Smooth muscle cell (in vitro differentiated cells): ENCODE results near the gene UGT1A10. TPM values are rescaled to one million over a fixed set of nuclear protein-coding genes. Genes with fewer than 3 reads are reported as not detected.

Source experiments
- DNase-seq: peaks from one replicate; lab custom pipeline; 2025; ENCODE audit not compliant: unreplicated experiment; lab: John Stamatoyannopoulos, UW
- H2AFZ ChIP-seq: fragments of 200-600 bp; sonication (generic); 2 replicates; pipeline ENCODE4 v1.6.0; 2016; ENCODE audit warnings: antibody characterized with exemption, low read depth, mild to moderate bottlenecking
- H3F3A ChIP-seq: fragments of 200-600 bp; sonication (generic); 2 replicates; pipeline ENCODE4 v1.6.0; 2017; ENCODE audit warnings: antibody characterized with exemption, low read depth
- H3K27ac ChIP-seq: fragments of 200-600 bp; sonication (generic); 2 replicates; pipeline ENCODE4 v1.5.1; 2016; ENCODE audit warnings: low read depth, mild to moderate bottlenecking
- H3K27me3 ChIP-seq: fragments of 200-600 bp; sonication (generic); 2 replicates; pipeline ENCODE4 v1.6.1; 2016; ENCODE audit warnings: low read depth, mild to moderate bottlenecking
- H3K36me3 ChIP-seq: fragments of 200-600 bp; sonication (generic); 2 replicates; pipeline ENCODE4 v1.5.1; 2016; ENCODE audit warnings: low read depth
- H3K4me1 ChIP-seq: fragments of 200-600 bp; sonication (generic); 2 replicates; pipeline ENCODE4 v1.5.1; 2016; ENCODE audit warnings: low read depth
- H3K4me2 ChIP-seq: fragments of 200-600 bp; sonication (generic); 2 replicates; pipeline ENCODE4 v1.6.0; 2016; ENCODE audit warnings: mild to moderate bottlenecking
- H3K4me3 ChIP-seq: fragments of 200-600 bp; sonication (generic); 2 replicates; pipeline ENCODE4 v1.5.1; 2016; ENCODE audit warnings: mild to moderate bottlenecking
- H3K79me2 ChIP-seq: fragments of 200-600 bp; sonication (generic); 2 replicates; pipeline ENCODE4 v1.6.0; 2016; ENCODE audit warnings: low read depth, mild to moderate bottlenecking
- H3K9ac ChIP-seq: fragments of 200-600 bp; sonication (generic); 2 replicates; pipeline ENCODE4 v1.6.0; 2016; ENCODE audit warnings: low read depth
- H3K9me3 ChIP-seq: fragments of 200-600 bp; sonication (generic); replicated peaks from 2 replicates; pipeline ENCODE4 v1.5.1; 2016; ENCODE audit warnings: low read depth
- H4K20me1 ChIP-seq: fragments of 200-600 bp; sonication (generic); 2 replicates; pipeline ENCODE4 v1.6.0; 2016; ENCODE audit warnings: low read depth
- CTCF ChIP-seq: fragments of 200-600 bp; sonication (generic); IDR thresholded peaks from 2 replicates; pipeline ENCODE4 v1.5.1; 2017; ENCODE audit warnings: borderline replicate concordance, mild to moderate bottlenecking, antibody characterized with exemption; ENCODE audit not compliant: insufficient read depth, poor library complexity, severe bottlenecking
- WGBS: methylation state at CpG from one replicate; pipeline ENCODE4 v1.1.7; 2016; ENCODE audit warnings: low lambda C conversion rate; 5-methylcytosine and 5-hydroxymethylcytosine counted together
- polyA plus RNA-seq: library from polyadenylated mRNA; unstranded; fragments of >200 nt; fragmentation: Nextera tagmentation; extraction: Ambion mirVana; gene quantifications from 2 replicates; pipeline ENCODE4 v1.2.1, GENCODE V29; 2016
- total RNA-seq: library from RNA; depleted of rRNA; stranded (reverse); fragments of >200 nt; gene quantifications from 2 replicates; pipeline ENCODE4 v1.2.3, GENCODE V29; 2014

Gene UGT1A10
- total and polyA plus RNA-seq, 2 experiments from 2014 or later = not detected

GRCh38 chr2:233811732-233812131, 175.5 kb downstream of the UGT1A10 start:
- Histone ChIP-seq H3K4me2 (no peak overlapping the region), H3K27me3 (no peaks in the 10 kb centered on the region), H3K9me3 (no peaks in the 10 kb centered on the region), H3K4me3 (no peak overlapping the region), H4K20me1 (no peaks in the 10 kb centered on the region), H3K9ac (no peak overlapping the region), H3K27ac (no peak overlapping the region), H3K4me1 (no peaks in the 10 kb centered on the region), H3K36me3 (no peaks in the 10 kb centered on the region), H2AFZ (no peak overlapping the region), H3F3A (no peaks in the 10 kb centered on the region), H3K79me2 (no peaks in the 10 kb centered on the region)
- DNase-seq = no peak
- WGBS = 86% methylated on average over 8 of the region's 8 CpGs
- TF ChIP-seq CTCF = no peak

DNA sequence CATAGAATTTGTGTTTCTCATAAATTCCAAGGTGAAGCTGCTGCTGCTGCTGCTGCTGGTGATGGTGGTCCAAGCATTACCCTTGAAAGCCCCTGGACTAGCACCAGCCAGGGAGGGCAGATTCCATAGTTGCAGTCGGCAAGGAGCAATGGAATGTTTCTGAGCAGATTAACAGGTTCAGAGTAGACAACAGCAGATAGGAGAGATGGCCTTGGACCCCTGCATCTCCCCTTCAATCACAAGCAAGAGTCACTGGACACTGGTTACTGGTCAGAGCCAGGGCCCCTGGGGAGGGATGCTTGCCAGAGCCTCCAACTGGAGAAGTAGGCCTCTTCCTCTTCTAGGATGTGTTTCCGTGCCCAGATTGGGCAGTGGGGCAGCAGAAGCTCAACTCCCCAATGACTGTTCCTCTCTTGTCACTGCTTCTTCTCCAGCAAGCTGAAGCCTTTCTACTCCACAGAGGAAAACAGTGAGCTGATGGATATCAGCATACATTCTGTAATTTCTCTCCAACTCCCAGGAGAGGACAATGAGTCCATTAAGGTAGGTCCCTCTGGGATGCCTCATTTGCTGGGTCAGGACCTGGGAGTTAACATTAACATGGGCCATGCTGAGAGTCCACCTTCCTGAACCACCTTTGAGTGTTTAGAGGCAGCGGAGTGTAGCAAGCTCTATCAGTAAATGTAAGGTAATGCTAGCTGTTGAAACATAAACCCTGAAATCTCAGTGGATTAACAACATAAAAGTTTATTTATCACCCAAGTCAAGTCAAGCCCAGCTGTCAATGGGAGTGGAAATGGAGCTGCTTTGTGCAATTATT, 177.2 kb downstream of the UGT1A10 start:
- Histone ChIP-seq H3K4me1 (no peaks in the 10 kb centered on the region), H3K9ac (no peak overlapping the region), H3K36me3 (no peaks in the 10 kb centered on the region), H3K27ac (no peak overlapping the region), H3K4me3 (no peak overlapping the region), H2AFZ (no peak overlapping the region), H3K4me2 (no peak overlapping the region), H3F3A (no peaks in the 10 kb centered on the region), H3K27me3 (no peaks in the 10 kb centered on the region), H4K20me1 (no peaks in the 10 kb centered on the region), H3K79me2 (no peaks in the 10 kb centered on the region), H3K9me3 (no peaks in the 10 kb centered on the region)
- WGBS = 87% methylated on average over 3 of the region's 3 CpGs
- no peak for TF ChIP-seq CTCF
- DNase-seq = no peak

GRCh38 chr2:233814056-233814835, 178.0 kb downstream of the UGT1A10 start:
- Histone ChIP-seq H3K9ac (no peak overlapping the region), H3K27me3 (no peaks in the 10 kb centered on the region), H3K79me2 (no peaks in the 10 kb centered on the region), H3K4me1 (no peaks in the 10 kb centered on the region), H3F3A (no peaks in the 10 kb centered on the region), H3K4me3 (no peak overlapping the region), H3K4me2 (no peak overlapping the region), H4K20me1 (no peaks in the 10 kb centered on the region), H3K36me3 (no peaks in the 10 kb centered on the region), H3K9me3 (no peaks in the 10 kb centered on the region), H2AFZ (no peak overlapping the region), H3K27ac (no peak overlapping the region)
- TF ChIP-seq CTCF = no peak
- 90% methylated on average over 2 of the region's 2 CpGs for WGBS
- DNase-seq = no peak
